ENCODE results near the gene SCUBE1.
A peak's percentile ranks its signal among the peaks of the same experiment; 100 is the strongest.

The SCUBE1 gene

GRCh38 chr22:43275545-43276317 lies 67.4 kb downstream of the SCUBE1 start:
- H3K27ac ChIP-seq = no peak overlapping the region
- no peak for TF ChIP-seq CTCF (conservative IDR thresholded peaks at IDR 0.05)

GRCh38 chr22:43274595-43275240 lies 68.5 kb downstream of the SCUBE1 start:
- TF ChIP-seq CTCF (conservative IDR thresholded peaks at IDR 0.05) = no peak
- H3K27ac ChIP-seq = no peak overlapping the region

GRCh38 chr22:43273902-43274484 lies 69.2 kb downstream of the SCUBE1 start:
- no peak overlapping the region for H3K27ac ChIP-seq
- peak; percentile 77 for TF ChIP-seq CTCF (conservative IDR thresholded peaks at IDR 0.05)

GRCh38 chr22:43272869-43273318 lies 70.3 kb downstream of the SCUBE1 start:
- TF ChIP-seq CTCF (conservative IDR thresholded peaks at IDR 0.05) = no peak
- no peak overlapping the region for H3K27ac ChIP-seq

- H3K27ac ChIP-seq = no peak overlapping the region
- TF ChIP-seq CTCF (conservative IDR thresholded peaks at IDR 0.05) = no peak
Measured at GRCh38 chr22:43272301-43272700, 70.9 kb downstream of the SCUBE1 start.

- no peak overlapping the region for H3K27ac ChIP-seq
- no peak for TF ChIP-seq CTCF (conservative IDR thresholded peaks at IDR 0.05)
Measured at GRCh38 chr22:43270949-43271348, 72.2 kb downstream of the SCUBE1 start.

- no peak overlapping the region for H3K27ac ChIP-seq
Measured at GRCh38 chr22:43270314-43270908, 72.8 kb downstream of the SCUBE1 start.

More at GRCh38 chr22:43270314-43270908, 72.8 kb downstream of the SCUBE1 start:
- TF ChIP-seq CTCF (conservative IDR thresholded peaks at IDR 0.05) = 0 out of 2 replicates have a peak, but pooled peaks have one; percentile 12
